Cortex of kidney (tissue), 1 donor: ENCODE data around the gene SDK1.
"Not testable (repeated sequence)": the region's sequence is repeated elsewhere in the genome, so short reads cannot be mapped to it uniquely, and the experiment has no call there.

ENCODE experiments used
- DNase-seq: peaks from one replicate; lab custom pipeline; 2025; lab: John Stamatoyannopoulos, UW

The SDK1 gene

DNA sequence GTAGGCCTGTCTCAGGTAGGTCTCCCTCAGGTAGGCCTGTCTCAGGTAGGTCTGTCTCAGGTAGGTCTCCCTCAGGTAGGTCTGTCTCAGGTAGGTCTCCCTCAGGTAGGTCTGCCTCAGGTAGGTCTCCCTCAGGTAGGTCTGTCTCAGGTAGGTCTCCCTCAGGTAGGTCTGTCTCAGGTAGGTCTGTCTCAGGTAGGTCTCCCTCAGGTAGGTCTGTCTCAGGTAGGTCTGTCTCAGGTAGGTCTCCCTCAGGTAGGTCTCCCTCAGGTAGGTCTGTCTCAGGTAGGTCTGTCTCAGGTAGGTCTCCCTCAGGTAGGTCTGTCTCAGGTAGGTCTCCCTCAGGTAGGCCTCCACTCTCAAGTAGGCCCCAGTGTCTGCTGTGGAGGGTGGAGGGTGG is 281.1 kb downstream of the SDK1 start:
- not testable (repeated sequence) for DNase-seq

DNA sequence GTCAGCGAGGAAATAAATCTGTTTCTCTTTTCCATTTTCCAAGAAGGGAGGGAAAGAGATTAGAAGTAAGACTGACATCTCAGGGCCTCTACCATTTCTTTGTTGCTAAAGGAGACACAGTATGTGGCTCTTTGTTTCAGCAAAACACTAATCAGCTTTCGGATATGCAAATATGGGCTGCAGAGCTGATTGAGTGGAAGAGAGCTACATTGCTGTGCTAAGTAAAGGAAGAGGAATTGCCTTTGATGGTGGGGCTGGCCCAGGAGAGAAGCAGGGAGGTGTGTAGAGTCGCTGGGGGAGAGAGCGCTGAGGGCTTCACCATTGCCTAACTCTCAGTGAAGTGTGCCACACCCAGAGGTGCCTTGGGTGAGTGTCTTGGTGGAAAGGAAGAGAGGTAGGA is 284.8 kb downstream of the SDK1 start:
- DNase-seq: no peak

DNA sequence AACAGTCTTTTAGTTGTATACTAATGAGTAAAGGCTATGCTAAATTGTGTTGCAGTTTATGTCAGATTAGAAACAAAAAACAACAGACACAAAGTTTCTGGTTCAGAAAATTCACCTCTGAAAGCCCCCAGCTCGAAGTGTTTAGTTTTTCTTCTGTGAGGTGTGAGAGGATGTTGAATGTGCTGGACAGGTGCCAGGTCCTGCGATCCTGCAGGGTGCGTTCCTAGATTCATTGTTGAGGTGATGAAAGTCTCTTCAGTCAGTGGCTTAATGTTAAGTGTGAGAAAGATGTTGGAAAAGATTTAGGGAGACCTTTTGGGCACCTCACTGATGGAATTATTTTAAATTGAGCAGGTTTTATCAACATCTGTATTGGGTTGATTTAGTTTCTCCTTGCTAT is 287.3 kb downstream of the SDK1 start:
- DNase-seq: no peak

DNA sequence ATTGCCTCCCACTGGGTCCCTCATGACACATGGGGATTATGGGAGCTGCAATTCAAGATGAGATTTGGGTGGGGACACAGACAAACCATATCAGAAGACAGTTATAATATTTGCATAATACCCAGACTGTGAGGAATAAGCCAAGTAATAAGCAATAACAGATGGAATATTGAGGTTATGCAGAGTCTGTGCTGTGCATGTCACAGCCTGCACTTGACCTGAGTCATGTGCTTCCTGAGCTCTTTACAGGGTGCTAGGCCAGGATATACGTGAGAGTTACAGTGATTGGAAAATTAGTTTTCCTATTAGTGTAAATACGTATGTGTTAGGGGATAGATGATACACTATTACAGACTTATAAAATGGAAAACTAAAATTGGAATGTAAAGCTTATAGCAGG is 288.7 kb downstream of the SDK1 start:
- DNase-seq: no peak

DNA sequence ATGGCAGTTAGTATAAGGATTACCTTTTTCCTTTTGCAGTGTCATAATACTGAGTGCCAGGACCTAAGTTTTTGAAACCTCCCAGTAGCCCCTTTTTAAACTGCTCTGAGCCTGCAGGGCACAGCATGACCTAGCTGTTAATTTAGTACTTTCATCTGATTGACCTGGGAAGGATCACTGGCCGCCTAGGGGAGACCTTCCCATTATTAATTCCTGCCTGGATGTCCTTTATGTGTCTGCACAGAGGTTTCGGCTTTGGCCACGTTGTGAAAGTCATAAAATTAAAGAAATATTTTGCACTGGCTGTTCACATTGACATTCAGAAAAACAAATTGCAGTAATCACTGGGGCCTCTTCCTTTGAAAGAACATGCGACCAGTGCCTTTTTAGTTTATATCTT is 290.2 kb downstream of the SDK1 start:
- no peak for DNase-seq

DNA sequence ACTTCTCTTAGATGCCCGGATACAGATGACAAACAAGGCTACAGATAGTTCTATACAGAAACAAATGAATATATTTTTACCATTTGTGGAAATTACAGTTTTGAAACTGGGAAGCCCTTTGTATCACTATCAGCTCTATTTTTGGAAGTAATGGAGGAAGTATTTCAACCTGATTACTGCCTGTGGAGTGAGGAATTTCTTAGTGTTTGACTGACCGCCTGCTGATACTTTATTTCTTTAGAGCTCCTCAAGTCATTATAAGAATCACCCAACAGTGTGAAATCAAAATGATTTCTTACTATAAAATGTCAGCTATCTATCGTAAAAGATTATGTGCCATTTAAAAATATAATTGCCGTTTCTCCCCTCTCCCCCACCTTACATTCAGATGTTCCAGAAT is 290.9 kb downstream of the SDK1 start:
- DNase-seq: no peak

DNA sequence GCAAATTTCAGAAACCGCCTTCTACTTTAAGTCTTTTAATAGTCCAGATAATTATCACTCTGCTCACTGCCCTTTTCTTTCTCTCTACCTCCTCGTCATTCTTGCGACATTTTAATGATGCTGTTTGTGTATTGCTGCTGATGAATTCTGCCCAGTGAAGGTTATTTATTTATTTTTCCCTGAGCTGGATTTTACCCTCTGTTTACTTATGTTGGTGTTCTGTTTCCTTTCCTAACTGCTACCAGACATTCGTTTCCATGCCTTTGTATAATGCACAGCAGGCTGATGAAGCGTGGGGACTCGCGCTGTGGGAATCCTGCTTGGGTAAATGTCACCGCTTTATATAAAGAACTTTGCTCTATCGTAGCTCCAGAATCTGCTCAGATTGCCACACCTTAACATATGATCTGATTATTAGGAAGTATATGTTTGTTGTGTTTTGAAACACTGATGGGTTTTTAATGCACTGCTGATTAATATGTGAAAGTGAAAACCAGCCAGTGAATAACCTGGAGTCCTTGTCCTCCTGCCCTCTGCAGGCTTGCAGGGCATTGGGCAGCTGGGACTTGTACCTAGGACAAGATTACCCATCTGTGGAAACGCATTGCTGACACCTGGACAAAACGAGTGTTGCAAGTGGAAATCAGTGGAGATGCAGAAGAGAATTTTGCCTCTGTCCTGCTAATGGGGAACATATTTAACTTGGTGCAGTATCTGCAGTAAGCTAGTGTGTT is 291.5 kb downstream of the SDK1 start:
- DNase-seq: no peak

DNA sequence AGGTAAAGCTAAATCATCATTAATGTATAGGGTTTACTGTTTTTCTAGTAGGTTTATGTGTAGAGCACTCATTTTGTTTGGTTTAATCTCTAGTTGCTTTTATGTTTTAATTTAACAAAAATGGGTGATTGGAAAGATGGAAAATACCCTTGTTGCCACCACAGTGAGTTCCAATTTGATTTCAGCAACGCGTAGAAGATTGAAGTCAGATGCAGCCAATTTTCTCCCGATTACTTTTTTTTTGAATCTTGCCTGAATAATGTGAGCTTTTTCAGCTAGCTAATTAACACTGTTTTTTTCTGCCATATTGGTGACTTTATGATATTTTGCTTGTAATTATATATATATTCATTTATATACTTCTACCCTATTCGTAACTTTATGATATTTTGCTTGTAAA is 293.8 kb downstream of the SDK1 start:
- DNase-seq: no peak

DNA sequence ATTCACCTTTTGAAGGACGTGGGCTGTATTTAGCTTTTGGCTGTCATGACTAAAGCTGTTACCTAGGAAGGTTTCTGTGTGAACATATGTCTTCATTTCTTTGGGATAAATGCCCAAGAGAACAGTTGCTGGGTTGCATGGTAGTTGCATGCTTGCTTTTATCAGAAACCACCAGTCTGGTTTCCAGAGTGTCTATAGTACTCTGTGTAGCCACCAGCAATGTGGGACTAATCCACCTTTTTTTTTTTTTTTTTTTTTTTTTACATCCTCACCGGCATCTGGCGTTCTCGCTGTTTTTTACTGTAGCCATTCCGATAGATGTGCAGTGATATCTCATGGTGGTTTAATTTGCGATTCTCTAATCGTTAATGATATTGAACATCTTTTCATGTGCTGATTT is 297.8 kb downstream of the SDK1 start:
- DNase-seq: no peak

DNA sequence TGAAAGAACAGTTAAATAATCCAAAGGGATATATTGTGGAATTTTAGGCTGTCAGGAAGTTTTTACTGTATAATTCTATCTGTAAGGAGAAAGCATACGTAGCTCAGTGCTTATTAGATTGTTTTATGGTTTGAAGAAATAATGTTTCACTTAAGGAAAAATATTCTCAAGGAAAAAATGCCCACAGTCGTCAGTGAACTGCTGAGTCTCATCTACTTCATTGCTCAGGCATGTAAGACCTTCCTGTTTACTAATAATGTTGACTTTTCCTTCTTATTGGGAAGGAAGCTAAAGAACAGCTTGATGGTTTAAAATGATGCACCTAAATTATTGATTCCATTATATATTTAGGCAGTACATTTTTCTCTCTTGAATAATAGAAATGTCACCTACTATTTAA is 304.2 kb downstream of the SDK1 start:
- DNase-seq: no peak

DNA sequence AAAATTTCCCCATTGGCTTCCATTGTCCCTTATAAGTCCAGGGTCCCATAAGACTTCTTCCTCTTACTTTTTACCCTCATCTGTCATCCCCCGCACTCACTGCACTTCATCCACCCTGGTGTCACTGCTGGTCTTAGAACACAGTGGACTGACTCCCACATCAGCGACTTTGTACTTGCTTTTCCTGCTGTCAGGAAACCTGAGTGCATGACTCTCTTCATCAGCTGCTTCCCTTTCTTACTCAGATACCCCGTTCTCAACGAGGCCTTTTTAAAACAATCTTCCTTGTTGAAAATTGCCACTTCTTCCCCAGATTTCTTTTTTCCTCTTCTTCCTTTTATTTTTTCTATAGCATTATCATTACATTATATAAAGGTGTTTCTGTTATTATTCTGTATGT is 305.4 kb downstream of the SDK1 start:
- DNase-seq: no peak

DNA sequence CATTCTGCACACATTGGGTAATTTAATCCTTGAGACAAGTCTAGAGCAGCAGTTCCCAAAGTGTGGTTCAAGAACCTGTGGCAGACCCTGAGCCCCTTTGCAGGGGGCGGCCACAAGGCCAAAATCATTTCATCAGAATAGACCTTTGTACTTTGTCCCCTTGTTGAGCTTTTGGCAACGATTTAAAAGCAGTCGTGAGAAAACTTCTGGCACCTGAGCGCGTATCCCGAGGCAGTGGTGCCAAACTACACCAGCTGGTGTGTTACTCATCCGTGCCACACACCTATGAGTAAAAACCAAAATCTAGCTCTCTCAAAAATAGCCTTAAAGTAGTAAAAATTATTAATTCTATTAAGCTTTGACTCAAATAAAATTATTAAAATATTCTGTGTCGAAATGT is 306.8 kb downstream of the SDK1 start:
- no peak for DNase-seq

DNA sequence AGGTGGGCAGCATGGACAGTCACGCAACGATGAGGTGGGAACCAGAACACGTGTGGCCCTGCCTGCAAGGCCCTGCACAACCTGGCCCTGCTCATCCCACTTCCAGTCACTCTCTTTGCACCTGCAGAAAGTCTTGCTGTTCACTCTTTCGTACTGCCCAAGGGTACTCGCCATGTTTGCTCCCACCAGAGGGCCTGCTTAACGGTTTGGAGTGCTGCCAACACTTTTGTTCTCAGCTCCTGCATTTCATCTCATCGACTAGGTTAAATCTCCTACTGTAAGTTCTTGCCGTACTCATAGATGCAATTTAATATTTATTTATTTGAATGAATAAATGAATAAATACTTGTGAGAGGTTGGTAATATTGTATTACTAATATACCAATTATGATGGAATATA is 315.3 kb downstream of the SDK1 start:
- DNase-seq: no peak

DNA sequence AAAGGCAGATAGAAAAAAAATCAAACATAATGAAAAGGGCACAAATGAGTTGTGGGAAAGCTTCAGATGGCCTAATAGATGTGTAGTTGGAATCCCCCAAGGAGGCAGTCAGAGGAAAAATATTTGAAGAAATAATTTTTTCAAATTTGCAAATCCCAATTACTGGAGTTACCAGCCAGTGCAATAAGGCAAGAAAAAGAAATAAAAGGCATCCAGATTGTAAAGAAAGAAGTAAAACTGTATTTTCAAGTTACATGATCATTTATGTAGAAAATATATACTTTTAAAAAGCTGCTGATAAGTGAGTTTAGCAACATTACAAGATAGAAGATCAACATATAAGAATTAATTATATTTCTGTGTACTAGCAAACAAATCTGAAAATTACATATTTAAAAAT is 329.0 kb downstream of the SDK1 start:
- DNase-seq: no peak

DNA sequence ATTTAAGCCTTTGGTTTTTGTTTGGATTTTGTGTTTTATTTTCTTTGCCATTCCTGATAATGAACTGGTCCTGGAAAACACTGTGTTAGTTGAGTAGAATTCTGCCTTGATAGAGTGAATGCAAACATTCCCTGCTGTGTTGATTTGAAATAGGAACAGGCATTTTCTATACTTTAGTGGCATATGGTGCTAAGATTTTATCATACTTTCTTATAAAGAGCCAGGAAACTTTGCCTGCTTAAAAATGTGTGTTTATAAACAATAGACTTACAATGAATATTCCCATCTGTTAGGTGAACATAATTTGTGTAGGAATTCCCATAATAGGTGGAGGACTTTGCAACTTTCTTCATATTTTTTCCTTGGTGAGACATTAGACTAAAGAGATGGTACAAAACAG is 333.3 kb downstream of the SDK1 start:
- no peak for DNase-seq

DNA sequence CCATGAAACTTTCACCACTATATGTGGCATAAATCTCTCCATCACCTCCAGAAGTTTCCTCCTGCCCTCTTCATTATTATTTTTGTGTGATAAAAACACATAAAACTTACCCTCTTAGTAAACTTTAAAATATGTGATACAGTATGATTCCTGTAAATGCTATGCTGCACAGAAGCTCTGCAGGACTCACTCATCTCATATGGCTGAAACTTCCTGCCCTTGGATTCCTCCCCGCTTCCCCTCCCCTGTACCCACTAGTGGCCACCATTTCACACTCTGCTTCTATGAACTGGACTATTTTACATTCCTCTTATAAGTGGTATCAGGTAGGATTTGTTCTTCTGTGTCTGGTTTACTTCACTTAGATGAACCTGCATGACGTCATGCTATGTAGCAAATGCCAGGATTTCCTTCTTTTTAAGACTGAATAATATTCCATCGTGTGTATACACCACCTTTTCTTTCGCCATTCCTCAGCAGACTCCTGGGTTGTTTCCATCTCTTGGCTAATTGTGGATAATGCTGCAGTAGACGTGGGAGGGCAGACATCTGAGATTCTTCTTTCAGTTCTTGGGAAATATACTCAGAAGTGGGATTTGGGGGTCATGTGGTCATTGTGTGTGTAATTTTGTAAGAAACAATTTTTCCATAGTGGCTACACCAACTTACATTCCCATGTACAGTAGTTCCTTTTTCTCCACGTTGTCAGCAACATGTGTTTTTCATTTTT is 335.2 kb downstream of the SDK1 start:
- no peak for DNase-seq

DNA sequence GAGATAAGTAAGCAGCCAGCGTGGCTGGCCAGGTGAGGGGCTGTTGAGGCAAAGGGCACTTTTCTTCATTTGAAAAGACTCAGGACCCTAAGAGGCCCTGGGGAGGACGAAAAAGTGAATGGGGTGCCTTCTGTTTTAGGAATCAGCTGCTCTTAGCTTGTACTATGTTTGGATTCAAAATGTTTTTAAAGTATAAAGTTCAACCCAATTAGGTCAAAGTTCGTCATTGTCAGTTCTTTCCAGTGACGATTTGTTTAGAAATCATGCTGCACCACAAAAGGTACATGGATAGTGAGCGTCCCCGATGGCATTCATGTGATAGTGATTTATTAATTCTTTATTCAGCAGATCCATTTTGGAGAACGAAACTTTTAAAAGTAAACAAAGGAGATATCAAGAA is 338.2 kb downstream of the SDK1 start:
- DNase-seq: no peak

DNA sequence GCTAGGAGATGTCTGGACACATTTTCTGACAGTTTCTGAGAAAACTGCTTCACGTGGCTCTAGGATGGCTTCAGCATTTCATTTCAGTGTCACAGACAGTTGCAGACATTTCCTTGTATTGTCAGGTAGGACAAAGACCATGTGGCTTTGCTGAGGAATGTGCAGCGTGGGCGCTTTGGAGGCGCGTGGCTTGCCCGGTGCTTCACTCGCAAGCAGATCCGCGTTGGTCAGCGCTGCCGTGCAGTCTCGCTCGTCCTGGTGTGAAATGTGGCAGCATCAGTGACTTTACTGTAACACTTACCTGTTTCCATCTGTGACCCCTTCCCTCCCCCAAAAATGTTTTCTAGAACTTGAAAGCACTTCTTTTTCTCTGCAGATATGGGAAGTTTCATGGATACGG is 340.5 kb downstream of the SDK1 start:
- DNase-seq: no peak

DNA sequence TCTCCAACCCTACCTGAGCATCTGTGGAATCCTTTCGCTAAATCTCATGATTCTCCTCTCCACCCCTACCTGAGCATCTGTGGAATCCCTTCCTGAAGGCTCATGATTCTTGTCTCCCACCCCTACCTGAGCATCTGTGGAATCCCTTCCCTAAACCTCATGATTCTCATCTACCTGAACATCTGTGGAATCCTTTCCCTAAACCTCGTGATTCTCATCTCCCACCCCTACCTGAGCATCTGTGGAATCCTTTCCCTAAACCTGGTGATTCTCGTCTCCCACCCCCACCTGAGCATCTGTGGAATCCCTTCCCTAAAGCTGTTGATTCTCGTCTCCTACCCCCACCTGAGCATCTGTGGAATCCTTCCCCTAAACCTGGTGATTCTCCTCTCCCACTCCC is 342.0 kb downstream of the SDK1 start:
- DNase-seq: no peak

DNA sequence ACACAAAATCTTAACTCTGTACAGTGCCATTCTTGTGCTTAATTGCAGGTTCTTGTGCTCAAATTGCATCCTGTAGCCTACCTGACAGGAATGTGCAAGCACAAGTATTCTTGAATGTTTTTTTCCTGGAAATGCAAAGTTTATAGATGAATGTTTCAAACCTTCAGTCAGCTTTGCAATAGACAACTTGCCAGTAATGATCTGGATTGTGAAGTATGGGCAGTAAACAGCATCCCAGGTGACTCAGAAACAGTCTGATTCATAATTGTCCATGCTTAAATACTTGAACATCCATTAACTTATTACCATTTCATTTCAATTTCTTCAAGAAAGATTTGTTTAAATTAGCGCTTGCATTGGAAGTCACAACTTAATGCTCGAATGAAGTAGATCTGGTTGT is 347.2 kb downstream of the SDK1 start:
- no peak for DNase-seq

DNA sequence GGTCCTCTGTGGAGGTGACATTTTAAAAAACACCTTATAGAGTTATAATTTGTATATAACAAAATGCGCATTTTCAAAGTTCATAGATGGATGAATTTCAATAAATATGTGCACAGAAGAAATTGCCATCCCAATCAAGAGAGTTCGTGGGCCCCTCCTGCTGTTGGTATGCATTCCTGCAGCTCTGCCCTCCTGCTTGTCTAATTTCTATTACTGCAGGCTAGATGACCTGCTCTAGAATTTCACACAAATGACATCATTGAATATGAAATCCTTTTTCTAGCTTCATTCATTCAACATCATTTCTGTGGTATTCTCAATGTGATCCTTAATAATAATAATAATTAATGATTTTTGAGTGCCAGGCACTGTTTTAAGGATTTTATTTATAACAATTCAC is 348.2 kb downstream of the SDK1 start:
- no peak for DNase-seq

DNA sequence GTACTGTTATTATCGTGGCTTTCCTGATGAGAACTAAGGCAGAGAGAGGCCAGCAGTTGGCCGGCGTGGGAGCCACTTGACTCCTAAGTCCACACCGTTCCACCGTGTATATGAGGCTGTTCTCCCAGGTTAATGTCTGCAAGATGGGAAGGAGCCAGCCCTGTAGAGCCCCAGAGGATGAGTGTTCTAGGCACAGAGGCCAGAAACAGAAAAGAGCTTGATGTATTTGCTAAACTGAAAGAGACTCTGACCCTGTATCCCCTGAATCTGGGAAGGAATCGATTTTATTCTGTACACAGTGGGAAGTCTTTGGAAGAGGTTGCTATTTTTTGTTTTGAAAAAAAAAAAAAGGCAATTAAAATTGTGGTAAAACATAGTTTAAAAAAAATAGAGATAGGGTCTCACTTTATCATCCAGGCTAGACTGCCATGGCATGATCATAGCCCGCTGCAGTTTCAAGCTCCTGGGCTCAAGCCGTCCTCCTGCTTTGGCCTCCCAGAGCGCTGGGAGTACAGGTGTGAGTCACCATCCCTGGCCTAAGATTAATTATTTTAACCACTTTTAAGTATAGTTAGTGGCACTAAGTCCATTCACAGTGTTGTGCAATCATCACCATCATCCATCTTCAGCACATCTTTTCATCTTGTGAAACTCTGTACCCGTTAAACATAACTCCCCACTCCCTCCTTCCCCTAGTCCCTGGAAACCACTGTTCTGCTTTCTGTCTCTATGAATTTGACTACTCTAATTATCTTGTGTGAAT is 348.8 kb downstream of the SDK1 start:
- no peak for DNase-seq

DNA sequence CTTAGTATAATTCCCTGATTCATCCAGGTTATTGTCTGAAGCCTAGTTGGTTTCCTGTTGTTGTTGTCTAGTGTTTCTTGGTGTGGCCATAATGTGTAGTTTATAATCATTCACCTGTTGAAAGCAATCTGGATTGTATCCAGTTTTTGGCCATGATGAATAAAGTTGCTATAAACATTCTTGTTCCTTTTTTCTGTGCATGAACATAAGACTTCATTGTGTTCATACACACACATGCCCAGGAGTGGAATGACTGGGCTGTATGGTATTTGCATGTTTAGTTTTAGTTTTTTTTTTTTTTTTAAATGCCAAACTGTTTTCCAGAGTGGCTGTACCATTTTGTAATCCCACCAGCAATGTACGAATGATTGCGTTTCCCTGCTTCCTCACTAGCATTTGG is 349.8 kb downstream of the SDK1 start:
- no peak for DNase-seq
